Spleen (tissue), 7 donors: ENCODE data around the gene HLA-DMB.

ENCODE experiments used
- CTCF ChIP-seq, 11 experiments: fragments of 200-600 bp in 7 of 11; fragments of 450-650 bp in 4 of 11; sonication (generic) in 4 of 11; IDR thresholded peaks in 8 of 11; conservative IDR thresholded peaks in 3 of 11; 1 replicate in 7 of 11; 2 replicates in 4 of 11; pipeline versions ENCODE4 v1.4.0 to v1.8.0; 2016 to 2021; ENCODE audit warnings: antibody characterized with exemption in 11 of 11, inconsistent platforms in 4 of 11, mild to moderate bottlenecking in 1 of 11
- POLR2A ChIP-seq, 3 donors: fragments of 450-650 bp; IDR thresholded peaks; one replicate each; pipeline ENCODE4 v1.5.1; 2017; ENCODE audit warnings: antibody characterized with exemption in 3 of 3, mild to moderate bottlenecking in 1 of 3
- donor health status: DM: no; HTN: no; CAD: no; lungs with moderate emphysema.
- donor health status: DM: no; HTN: no; CAD: no.
- donor health status: DM: no; HTN: no; CAD: no.

GRCh38 chr6:32956176-32956575, 15.3 kb upstream of the HLA-DMB start:
- TF ChIP-seq CTCF (IDR thresholded peaks at IDR 0.05 in 8 of 11, conservative IDR thresholded peaks at IDR 0.05 in 3 of 11) (no peak), POLR2A (IDR thresholded peaks at IDR 0.05) (no peak)
